A673 (cell line): ENCODE measurements around the gene CLN6. TPM values are rescaled to one million over a fixed set of nuclear protein-coding genes. Genes with fewer than 3 reads are reported as not detected.
"Not testable (repeated sequence)": the region's sequence is repeated elsewhere in the genome, so short reads cannot be mapped to it uniquely, and the experiment has no call there.

ENCODE experiments used
- BruUV-seq: library from RNA; stranded (reverse); fragments of 400-500 nt; replicated peaks from 2 replicates; lab custom pipeline; 2021; lab: Mats Ljungman, UMichigan
- CTCF ChIA-PET: fragments of 300-600 bp; sonication (Branson Sonifier 250); formaldehyde crosslinking; loops from one replicate; lab custom pipeline; 2022; ENCODE audit warnings: antibody characterized with exemption; lab: Charles Lee
- POLR2A ChIA-PET: fragments of 300-600 bp; sonication (Branson Sonifier 250); formaldehyde crosslinking; loops from one replicate; lab custom pipeline; 2022; ENCODE audit warnings: antibody characterized with exemption; ENCODE audit not compliant: low non-redundant PET; lab: Charles Lee
- DNase-seq: peaks from one replicate; pipeline ENCODE4 v3.0.0-alpha.2; 2015; ENCODE audit warnings: low spot score
- H3K27ac ChIP-seq: fragments of 200-600 bp; sonication (generic); 2 replicates; pipeline ENCODE4 v1.5.1; 2016; ENCODE audit warnings: mixed run types, low read depth, mild to moderate bottlenecking, mixed read lengths, antibody characterized with exemption, low read length; ENCODE audit not compliant: poor library complexity, severe bottlenecking
- H3K27me3 ChIP-seq: fragments of 200-600 bp; sonication (generic); replicated peaks from 2 replicates; pipeline ENCODE4 v1.6.1; 2017; ENCODE audit warnings: mixed run types, low read depth, mild to moderate bottlenecking, mixed read lengths, antibody characterized with exemption, low read length; ENCODE audit not compliant: insufficient read depth, poor library complexity
- H3K36me3 ChIP-seq: fragments of 200-600 bp; sonication (generic); 2 replicates; pipeline ENCODE4 v1.6.1; 2016; ENCODE audit warnings: mixed run types, mild to moderate bottlenecking, mixed read lengths, antibody characterized with exemption, low read length; ENCODE audit not compliant: insufficient read depth, poor library complexity, severe bottlenecking
- H3K4me1 ChIP-seq: fragments of 200-600 bp; sonication (generic); 2 replicates; pipeline ENCODE4 v1.6.1; 2017; ENCODE audit warnings: mixed run types, mild to moderate bottlenecking, mixed read lengths, antibody characterized with exemption, low read length; ENCODE audit not compliant: insufficient read depth, poor library complexity, severe bottlenecking
- H3K4me3 ChIP-seq: fragments of 200-600 bp; sonication (generic); 2 replicates; pipeline ENCODE4 v1.5.1; 2016; ENCODE audit warnings: low read depth, mixed run types, mild to moderate bottlenecking, mixed read lengths, low read length; ENCODE audit not compliant: poor library complexity, severe bottlenecking
- H3K9me3 ChIP-seq: fragments of 200-600 bp; sonication (generic); 2 replicates; pipeline ENCODE4 v1.6.1; 2016; ENCODE audit warnings: mixed run types, low read depth, mild to moderate bottlenecking, mixed read lengths, antibody characterized with exemption, low read length; ENCODE audit not compliant: poor library complexity, severe bottlenecking
- EZH2 ChIP-seq: fragments of 200-600 bp; sonication (generic); IDR thresholded peaks from 2 replicates; pipeline ENCODE4 v1.6.1; 2017; ENCODE audit warnings: borderline replicate concordance, low read depth, mild to moderate bottlenecking, mixed read lengths, antibody characterized with exemption, low read length; ENCODE audit not compliant: poor library complexity, severe bottlenecking
- intact Hi-C: fragments of 100-400 bp; cut with micrococcal nuclease; formaldehyde crosslinking; loops from one replicate; pipeline ENCODE4 v1.10.0; 2022; ENCODE audit not compliant: unreplicated experiment
- total RNA-seq: library from RNA; stranded (reverse); gene quantifications from 2 replicates; pipeline ENCODE4 v1.2.3, GENCODE V29; 2021
- TF ChIP-seq, protein P1 (sequence below): fragments of 300-800, 200-600 bp; sonication (generic); conservative IDR thresholded peaks from 2 replicates; pipeline ENCODE4 v1.5.1; 2017; ENCODE audit warnings: low read depth, mild to moderate bottlenecking, antibody characterized with exemption, low read length, moderate library complexity, mixed read lengths

The CLN6 gene
- total RNA-seq, 1 experiment from 2014 or later = 84.7 TPM

DNA sequence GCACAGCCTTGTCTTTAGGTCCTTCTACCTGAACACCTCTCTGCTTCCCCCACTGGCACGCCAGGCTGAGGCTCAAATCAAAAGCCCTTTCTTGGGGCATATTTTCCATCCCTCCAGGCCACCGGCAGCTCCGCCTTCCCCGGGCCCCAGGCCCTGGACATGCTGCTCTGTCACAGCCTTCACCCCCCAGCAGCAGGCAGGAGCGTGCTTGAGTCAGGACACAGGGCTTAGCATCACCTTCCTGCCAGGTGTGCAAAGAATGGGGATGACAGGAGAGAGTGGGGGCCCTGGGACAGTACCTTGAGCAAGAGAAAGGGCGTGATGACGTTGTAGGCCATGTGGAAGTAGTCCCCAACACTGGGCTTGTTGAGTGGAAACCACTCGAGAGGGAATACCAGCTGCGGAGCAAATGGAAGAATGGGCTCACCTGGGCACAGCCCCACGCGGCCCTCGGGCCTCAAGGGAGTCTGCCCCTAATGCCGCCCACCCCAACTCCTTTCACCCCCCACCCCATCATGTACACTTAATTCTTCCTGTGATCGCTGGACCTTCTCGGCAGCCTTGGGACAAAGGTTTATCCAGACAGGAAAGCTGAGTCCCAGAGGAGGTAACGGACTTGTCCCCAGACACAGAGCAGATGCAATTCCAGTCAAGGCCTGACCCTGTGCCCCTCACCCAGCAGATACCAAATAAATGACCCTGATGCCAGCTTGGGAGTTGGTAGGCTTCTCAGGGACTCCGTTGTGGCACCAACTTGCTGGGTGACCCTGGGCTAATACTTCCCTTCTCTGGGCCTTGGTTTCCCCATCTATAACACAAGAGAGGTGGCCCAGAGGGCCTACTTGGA lies 15.3 kb downstream of the CLN6 start:
- no peaks in the 10 kb centered on the region for H3K9me3 ChIP-seq
- TF ChIP-seq EZH2 = no peak
- TF ChIP-seq, protein P1, sequence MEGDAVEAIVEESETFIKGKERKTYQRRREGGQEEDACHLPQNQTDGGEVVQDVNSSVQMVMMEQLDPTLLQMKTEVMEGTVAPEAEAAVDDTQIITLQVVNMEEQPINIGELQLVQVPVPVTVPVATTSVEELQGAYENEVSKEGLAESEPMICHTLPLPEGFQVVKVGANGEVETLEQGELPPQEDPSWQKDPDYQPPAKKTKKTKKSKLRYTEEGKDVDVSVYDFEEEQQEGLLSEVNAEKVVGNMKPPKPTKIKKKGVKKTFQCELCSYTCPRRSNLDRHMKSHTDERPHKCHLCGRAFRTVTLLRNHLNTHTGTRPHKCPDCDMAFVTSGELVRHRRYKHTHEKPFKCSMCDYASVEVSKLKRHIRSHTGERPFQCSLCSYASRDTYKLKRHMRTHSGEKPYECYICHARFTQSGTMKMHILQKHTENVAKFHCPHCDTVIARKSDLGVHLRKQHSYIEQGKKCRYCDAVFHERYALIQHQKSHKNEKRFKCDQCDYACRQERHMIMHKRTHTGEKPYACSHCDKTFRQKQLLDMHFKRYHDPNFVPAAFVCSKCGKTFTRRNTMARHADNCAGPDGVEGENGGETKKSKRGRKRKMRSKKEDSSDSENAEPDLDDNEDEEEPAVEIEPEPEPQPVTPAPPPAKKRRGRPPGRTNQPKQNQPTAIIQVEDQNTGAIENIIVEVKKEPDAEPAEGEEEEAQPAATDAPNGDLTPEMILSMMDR = no peak
- H3K4me1 ChIP-seq = no peaks in the 10 kb centered on the region
- peaks cover 15% of the 10 kb centered on the region for H3K36me3 ChIP-seq
- no peaks in the 10 kb centered on the region for H3K27me3 ChIP-seq
- ChIA-PET POLR2A (no interaction called here), CTCF (interaction anchor here (0.7 kb wide), 1 partner anchor 171 kb away, joined by 17 read pairs; no protein-coding TSS in a partner anchor)
- H3K27ac ChIP-seq = no peak overlapping the region
- no peak for DNase-seq
- BruUV-seq = no TSS peak
- intact Hi-C loops = no loop called here
- H3K4me3 ChIP-seq = no peak overlapping the region

DNA sequence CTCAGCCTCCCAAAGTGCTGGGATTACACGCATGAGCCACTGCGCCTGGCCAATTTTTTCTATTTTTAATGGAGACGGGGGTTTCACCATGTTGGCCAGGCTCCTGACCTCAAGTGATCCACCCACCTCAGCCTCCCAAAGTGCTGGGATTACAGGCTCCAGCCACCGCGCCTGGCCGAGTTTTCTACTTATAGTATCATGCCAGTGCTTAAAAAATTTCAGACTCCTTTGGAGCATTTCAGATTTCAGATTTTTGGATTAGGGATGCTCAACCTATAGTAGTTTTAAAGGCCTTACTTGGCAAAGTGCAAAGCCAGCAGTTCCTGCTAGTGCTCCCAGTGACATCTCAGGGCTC lies 16.1 kb downstream of the CLN6 start:
- POLR2A ChIA-PET, CTCF ChIA-PET: not testable (repeated sequence)

DNA sequence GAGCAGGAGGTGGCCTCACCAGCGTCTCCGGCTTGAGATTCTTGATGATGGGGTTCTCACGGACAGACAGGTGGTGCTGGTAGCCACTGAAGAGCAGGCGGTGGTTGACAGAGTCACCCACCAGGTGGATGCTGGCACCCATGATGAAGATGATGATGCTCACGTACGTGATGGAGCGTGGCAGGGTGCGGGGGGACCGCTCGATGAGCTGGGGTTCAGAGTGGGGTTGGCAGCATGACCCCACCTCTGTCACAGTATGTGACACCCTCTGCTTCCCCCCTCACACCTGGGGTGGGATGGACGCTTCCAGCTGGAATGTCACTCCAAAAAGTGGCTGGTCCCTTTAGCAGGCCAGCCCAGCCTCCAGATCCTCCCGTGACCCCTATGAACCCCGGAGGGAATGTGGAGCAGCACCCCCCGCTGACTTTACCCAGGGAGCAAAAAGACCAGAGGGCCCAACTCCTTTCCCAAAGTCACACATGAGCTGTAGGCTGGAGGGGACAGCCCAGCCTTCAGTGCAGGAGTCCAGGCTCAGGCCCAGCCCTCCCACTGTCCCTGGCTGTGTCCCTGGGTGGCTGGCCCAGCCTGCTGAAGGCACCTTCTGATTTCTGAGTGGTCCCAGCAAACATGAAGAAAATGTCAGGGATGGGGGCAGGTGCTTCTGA lies 17.7 kb downstream of the CLN6 start:
- no peaks in the 10 kb centered on the region for H3K4me1 ChIP-seq
- BruUV-seq = no TSS peak
- peaks cover 4% of the 10 kb centered on the region for H3K36me3 ChIP-seq
- intact Hi-C loops = loop anchor here (2.0 kb wide), 1 partner anchor 349 kb away; no protein-coding TSS in a partner anchor
- no peak for TF ChIP-seq EZH2
- TF ChIP-seq, protein P1 = no peak
- H3K27ac ChIP-seq = no peak overlapping the region
- POLR2A ChIA-PET = no interaction called here
- no peak for DNase-seq
- no peaks in the 10 kb centered on the region for H3K27me3 ChIP-seq
- H3K4me3 ChIP-seq = no peak overlapping the region
- no peaks in the 10 kb centered on the region for H3K9me3 ChIP-seq
- CTCF ChIA-PET = no interaction called here

More for the DNA sequence above, 16.1 kb downstream of the CLN6 start:
- peaks cover 11% of the 10 kb centered on the region for H3K36me3 ChIP-seq
- H3K4me1 ChIP-seq, DNase-seq, H3K4me3 ChIP-seq, intact Hi-C loops, BruUV-seq, H3K27ac ChIP-seq, H3K9me3 ChIP-seq, H3K27me3 ChIP-seq: not testable (repeated sequence)
